ENCODE results near the gene SLC9A3. TPM values are rescaled to one million over a fixed set of nuclear protein-coding genes. Genes with fewer than 3 reads are reported as not detected.
"Not testable (repeated sequence)": the region's sequence is repeated elsewhere in the genome, so short reads cannot be mapped to it uniquely, and the experiment has no call there.

Gene SLC9A3
- polyA plus RNA-seq, 4 donors: 2.6 to 49.7 (median 43.6) TPM

GRCh38 chr5:513216-514100 lies 10.8 kb downstream of the SLC9A3 start:
- no peak for DNase-seq (ENCODE audit: low read depth in 4 of 4, low spot score in 3 of 4)

GRCh38 chr5:511476-511875 lies 12.8 kb downstream of the SLC9A3 start:
- DNase-seq (ENCODE audit: low read depth in 4 of 4, low spot score in 3 of 4): no peak

- no peak for DNase-seq (ENCODE audit: low read depth in 4 of 4, low spot score in 3 of 4)
Measured at GRCh38 chr5:510521-510920, 13.7 kb downstream of the SLC9A3 start.

GRCh38 chr5:509611-510185 lies 14.6 kb downstream of the SLC9A3 start:
- DNase-seq (ENCODE audit: low read depth in 4 of 4, low spot score in 3 of 4): no peak

- not testable (repeated sequence) for DNase-seq (ENCODE audit: low read depth in 4 of 4, low spot score in 3 of 4)
Measured at GRCh38 chr5:507986-508575, 16.2 kb downstream of the SLC9A3 start.

- DNase-seq (ENCODE audit: low read depth in 4 of 4, low spot score in 3 of 4): no peak
Measured at GRCh38 chr5:505951-506525, 18.2 kb downstream of the SLC9A3 start.

- no peak for DNase-seq (ENCODE audit: low read depth in 4 of 4, low spot score in 3 of 4)
Measured at GRCh38 chr5:504326-505154, 19.7 kb downstream of the SLC9A3 start.

GRCh38 chr5:502325-503079 lies 21.7 kb downstream of the SLC9A3 start:
- no peak for DNase-seq (ENCODE audit: low read depth in 4 of 4, low spot score in 3 of 4)

- DNase-seq (ENCODE audit: low read depth in 4 of 4, low spot score in 3 of 4): no peak
Measured at GRCh38 chr5:501831-502184, 22.4 kb downstream of the SLC9A3 start.

- no peak for DNase-seq (ENCODE audit: low read depth in 4 of 4, low spot score in 3 of 4)
Measured at GRCh38 chr5:501105-501830, 23.0 kb downstream of the SLC9A3 start.

GRCh38 chr5:500491-500890 lies 23.8 kb downstream of the SLC9A3 start:
- DNase-seq (ENCODE audit: low read depth in 4 of 4, low spot score in 3 of 4): no peak

- DNase-seq (ENCODE audit: low read depth in 4 of 4, low spot score in 3 of 4): no peak
Measured at GRCh38 chr5:499233-500209, 24.7 kb downstream of the SLC9A3 start.

- DNase-seq (ENCODE audit: low read depth in 4 of 4, low spot score in 3 of 4): no peak
Measured at GRCh38 chr5:497871-498509, 26.3 kb downstream of the SLC9A3 start.

- DNase-seq (ENCODE audit: low read depth in 4 of 4, low spot score in 3 of 4): no peak
Measured at GRCh38 chr5:497090-497700, 27.1 kb downstream of the SLC9A3 start.

- no peak for DNase-seq (ENCODE audit: low read depth in 4 of 4, low spot score in 3 of 4)
Measured at GRCh38 chr5:496028-496427, 28.2 kb downstream of the SLC9A3 start.

- DNase-seq (ENCODE audit: low read depth in 4 of 4, low spot score in 3 of 4): no peak
Measured at GRCh38 chr5:494667-495255, 29.5 kb downstream of the SLC9A3 start.

GRCh38 chr5:493758-494157 lies 30.5 kb downstream of the SLC9A3 start:
- no peak for DNase-seq (ENCODE audit: low read depth in 4 of 4, low spot score in 3 of 4)

All from left renal pelvis (tissue), 4 donors.